ENCODE measurements around the gene HIVEP3. TPM values are rescaled to one million over a fixed set of nuclear protein-coding genes. Genes with fewer than 3 reads are reported as not detected.

The HIVEP3 gene
- total RNA-seq, 1 experiment from 2014 or later: 1.1 TPM

DNA sequence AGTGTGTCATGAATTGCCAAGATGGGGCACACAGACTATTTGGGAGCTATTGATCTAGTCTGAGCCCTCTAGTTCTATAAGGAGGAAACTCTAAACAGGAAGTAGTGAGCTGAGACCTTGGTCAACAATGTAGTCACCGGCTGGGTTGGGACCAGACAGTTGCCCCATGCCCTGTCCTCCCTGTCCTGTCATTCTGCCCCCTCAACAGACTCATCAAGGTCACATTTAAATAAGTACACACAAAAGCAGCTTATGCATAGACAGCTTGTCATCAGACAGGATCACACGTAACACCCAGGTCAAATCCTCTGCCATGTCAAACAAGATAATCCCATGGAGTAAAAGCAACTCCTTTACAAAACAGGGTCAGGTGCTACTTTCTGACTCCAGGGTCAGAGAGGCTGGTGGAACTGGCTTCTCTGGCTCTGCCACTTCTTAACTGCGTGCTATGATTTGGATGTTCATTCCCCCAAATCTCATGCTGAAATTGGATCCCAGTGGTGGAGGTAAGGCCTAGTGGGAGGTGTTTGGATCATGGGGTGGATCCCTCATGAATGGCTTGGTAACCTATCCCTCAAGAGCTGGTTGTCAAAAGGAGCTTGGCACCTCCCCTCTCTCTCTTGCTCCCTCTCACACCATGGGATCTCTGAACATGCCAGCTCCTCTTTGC, 128.9 kb downstream of the HIVEP3 start:
- no peak for DNase-seq (ENCODE audit: low spot score)

GRCh38 chr1:41788427-41788826, 130.3 kb downstream of the HIVEP3 start:
- DNase-seq (ENCODE audit: low spot score): no peak

- no peak for DNase-seq (ENCODE audit: low spot score)
Measured at GRCh38 chr1:41784531-41785274, 134.0 kb downstream of the HIVEP3 start.

GRCh38 chr1:41783189-41783639, 135.5 kb downstream of the HIVEP3 start:
- peak; percentile 48 for DNase-seq (ENCODE audit: low spot score)

DNA sequence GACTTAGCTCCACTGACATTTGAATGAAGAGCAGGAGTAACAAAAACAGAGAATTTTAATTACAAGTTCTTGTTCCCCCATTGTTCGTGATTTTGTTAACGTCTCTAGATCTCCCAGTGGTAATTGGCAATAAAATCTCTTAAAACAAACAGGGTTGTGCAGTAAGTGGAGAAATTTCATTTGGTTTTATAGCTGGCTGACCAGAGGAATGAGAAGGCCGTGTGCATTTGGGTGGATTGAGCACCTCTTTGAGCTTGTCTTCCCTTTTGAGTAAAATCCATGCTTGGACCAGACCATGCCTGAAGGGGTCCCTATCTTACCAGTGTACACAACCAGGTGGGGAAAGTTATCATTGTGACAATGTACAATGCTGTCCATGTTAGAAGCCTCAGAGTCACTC, 137.8 kb downstream of the HIVEP3 start:
- no peak for DNase-seq (ENCODE audit: low spot score)

GRCh38 chr1:41780322-41780721, 138.4 kb downstream of the HIVEP3 start:
- DNase-seq (ENCODE audit: low spot score): no peak

DNA sequence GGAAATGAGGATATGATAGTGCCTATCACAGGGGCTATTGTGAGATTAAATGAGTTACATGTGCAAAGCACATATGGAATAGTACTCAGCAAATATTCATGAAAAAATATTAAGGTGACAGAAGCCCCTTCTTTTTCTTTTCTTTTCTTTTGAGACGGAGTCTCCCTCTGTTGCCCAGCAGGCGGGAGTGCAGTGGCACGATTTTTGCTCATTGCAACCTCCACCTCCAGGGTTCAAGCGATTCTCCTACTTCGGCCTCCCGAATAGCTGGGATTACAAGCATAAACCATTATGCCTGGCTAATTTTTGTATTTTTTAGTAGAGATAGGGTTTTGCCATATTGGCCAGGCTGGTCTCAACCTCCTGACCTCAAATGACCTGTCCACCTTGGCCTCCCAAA, 139.4 kb downstream of the HIVEP3 start:
- DNase-seq (ENCODE audit: low spot score): no peak

GRCh38 chr1:41777695-41778094, 141.0 kb downstream of the HIVEP3 start:
- DNase-seq (ENCODE audit: low spot score): no peak

DNA sequence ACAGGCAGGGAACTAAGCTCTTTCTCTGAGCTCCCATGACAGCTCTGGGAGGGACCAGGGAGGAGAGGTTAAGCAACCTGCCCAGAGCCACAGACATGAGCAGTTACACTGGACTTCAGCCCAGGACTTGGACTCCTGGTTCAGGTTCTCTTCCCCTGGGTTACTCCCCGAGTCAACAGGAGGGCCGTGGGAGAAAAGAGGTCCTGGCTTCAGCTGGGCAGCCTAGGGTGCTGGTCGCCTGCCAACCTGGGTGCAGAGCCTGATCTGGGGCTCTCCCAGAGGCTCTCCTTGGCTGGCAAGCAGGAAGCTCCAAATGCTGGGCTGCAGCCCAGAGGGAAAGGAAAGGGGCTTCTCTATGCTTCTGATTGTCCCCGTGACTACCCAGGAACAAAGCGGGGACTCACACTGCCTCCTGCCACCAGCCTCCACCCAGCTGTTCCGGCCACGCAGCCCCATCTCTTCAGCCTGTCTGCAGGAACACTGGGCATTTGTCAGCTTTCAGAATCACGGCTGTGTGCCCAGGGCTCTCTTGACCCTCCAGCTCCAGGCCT, 141.8 kb downstream of the HIVEP3 start:
- DNase-seq (ENCODE audit: low spot score): no peak

DNA sequence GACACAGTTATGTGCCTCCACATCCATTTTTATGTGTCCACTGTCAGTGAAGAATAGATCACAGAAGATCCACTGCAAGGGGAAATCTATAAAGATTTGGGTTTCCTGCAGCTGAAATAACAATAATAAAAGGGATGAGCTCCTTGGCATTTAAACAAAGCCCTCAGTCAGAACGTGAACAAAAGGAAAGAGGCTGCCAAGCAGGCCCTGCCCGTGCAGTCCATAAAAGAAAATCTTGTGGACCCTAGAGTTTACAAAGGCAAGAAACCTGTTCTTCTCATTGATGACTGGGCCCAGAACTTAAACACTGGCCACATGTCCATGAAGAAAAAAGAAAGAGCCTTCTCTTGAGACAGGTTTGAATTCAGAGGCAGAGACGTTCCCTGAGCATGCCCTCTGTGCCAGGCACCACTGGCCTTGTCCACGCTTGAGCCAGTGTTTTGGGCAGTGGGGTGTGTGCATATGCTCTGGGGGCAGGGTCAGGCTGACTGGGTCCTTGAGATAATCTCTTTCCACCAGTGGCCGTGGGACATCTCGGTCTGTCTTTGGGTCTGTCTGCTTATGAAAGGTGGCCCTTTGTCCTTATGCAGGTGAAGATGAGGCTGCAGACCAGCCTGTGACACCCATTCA, 142.7 kb downstream of the HIVEP3 start:
- no peak for DNase-seq (ENCODE audit: low spot score)

GRCh38 chr1:41774471-41774990, 144.2 kb downstream of the HIVEP3 start:
- DNase-seq (ENCODE audit: low spot score): no peak

DNA sequence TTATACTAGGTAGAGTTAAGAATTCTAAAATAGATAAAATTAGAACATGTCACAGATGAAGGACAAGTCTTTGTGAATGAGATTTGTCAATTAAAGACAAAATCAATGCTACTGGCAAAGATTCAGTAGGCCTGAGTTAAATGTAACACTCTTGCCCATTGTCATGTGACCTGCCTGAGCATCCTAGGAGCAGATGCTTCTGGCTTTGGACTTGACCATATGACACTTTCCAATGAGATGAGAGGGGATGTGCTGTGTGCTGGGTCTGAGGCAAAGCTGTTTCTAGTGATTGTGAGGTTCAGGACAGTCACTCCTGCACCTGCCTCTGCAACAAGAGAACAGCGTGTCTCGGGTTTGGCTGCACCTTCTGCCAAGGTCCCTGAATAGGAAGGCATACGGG, 144.9 kb downstream of the HIVEP3 start:
- DNase-seq (ENCODE audit: low spot score): no peak

DNA sequence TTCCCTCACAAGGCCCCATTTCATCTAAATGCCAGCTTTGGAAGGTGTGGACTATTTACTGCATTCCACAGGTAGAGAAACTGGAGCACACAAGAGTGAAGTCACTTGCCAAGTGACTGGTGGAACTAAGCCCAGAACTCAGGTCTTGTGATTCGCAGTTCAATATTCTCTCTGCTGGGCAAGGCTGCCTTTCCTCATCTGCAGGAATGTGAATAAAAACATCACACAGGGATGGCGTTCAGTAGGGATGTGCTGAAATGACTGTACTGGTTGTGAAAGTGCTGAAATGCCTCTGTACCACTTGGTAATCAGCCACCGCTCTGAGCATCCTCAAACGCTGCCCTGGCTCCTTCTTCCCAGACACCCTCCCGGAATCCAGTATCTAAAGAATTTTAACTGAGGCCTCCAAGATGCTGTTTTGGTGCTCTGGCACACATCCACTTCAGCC, 145.6 kb downstream of the HIVEP3 start:
- DNase-seq (ENCODE audit: low spot score): no peak

- no peak for DNase-seq (ENCODE audit: low spot score)
Measured at GRCh38 chr1:41769068-41769467, 149.7 kb downstream of the HIVEP3 start.

DNA sequence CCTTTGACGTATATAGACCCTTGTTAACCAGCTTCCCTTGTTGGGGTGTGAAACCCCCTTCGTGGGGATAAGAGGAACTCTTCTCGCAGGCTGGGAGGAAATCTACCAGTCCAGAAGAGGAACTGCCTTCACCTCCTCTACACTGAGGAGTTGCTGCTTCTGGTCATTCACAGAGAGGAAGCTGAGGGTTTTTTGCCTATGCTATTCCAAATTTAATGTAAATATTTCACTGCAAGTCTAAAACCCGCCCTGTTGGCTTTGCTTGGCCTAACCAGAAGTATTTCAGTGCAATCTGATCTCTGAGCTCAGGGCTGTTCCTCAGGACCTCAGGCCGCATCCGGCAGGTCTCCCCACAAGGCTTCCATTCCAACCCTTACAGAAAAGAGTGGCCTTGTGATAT, 150.1 kb downstream of the HIVEP3 start:
- DNase-seq (ENCODE audit: low spot score): no peak

GRCh38 chr1:41767534-41768525, 150.9 kb downstream of the HIVEP3 start:
- no peak for DNase-seq (ENCODE audit: low spot score)

DNA sequence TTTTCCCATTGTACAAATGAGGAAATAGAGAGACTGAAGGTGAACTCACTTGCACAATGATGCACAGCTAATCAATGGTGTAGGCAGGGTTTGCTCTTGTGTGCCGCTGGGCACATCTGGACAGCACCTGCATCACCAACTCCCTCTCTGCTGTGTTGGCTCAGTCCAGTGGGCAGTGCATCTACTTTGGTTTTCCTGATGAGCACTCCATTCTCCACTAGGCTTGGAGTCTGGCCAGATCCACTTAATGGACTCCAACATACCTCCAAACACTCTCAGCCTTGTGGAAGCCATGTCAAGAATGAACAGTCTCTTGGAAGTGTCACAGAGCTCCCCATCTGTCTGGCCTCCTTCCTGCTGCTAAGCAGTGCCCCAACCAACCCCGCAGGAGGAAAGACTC, 152.2 kb downstream of the HIVEP3 start:
- no peak for DNase-seq (ENCODE audit: low spot score)

DNA sequence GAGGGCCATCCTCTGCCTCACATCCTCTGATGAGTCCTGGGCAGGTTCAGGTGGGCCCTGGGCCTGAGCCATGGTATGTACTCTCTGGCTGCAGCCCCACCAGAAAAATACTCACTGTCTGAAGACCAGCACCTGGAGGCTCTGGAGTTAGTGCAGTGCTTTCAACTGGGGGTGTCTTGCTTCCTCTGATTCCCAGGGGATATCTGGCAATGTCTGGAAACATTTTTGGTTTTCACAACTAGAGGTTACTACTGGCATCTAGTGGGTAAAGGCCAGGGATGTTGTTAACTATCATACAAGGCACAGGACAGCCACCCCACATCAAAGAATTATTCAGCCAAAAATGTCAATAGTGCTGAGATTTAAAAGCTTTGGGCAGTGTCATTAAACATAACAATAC, 152.7 kb downstream of the HIVEP3 start:
- no peak for DNase-seq (ENCODE audit: low spot score)

GRCh38 chr1:41765152-41765551, 153.6 kb downstream of the HIVEP3 start:
- DNase-seq (ENCODE audit: low spot score): no peak

DNA sequence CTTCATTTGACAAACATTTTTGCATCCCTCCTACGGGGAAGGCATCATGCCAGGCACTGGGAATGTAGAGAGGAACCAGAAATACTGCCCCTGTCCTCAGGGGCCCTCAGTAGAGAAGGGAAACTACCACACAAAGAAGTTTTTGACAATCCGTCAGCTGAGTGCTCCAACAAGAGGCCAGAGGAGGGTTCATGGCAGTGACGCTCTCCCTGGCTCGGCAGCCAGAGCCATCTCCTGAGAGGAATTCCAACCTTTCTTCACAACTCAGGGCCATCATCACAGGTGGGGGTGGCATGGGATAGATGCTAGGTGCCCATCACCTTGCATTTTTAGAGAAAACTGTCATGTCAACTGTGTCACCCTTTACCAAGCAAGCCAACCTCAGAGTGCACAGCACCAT, 154.1 kb downstream of the HIVEP3 start:
- DNase-seq (ENCODE audit: low spot score): no peak

DNA sequence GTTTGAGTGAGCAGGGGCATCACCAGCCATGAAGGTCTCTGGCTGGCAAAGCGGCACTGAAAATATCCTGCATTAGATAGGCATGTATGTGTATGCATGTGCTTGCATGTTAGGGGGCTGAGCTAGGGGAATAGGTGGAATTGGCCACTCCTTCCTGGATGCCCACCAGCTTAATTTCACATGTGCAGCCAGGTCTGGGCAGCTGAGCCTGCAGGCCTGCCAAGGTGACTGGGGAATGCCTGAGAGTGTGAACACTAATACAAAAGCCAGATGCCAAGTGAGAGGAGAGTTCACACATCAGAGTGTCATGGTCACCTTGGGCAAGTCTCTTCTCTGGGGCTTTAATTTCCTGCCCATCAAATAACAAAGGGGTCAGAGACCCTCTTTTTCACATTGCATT, 155.9 kb downstream of the HIVEP3 start:
- DNase-seq (ENCODE audit: low spot score): no peak

Measured in HT-29 (cell line).